ENCODE results near the gene PLA2G12B.
"Not testable (repeated sequence)": the region's sequence is repeated elsewhere in the genome, so short reads cannot be mapped to it uniquely, and the experiment has no call there.

PLA2G12B gene

DNA sequence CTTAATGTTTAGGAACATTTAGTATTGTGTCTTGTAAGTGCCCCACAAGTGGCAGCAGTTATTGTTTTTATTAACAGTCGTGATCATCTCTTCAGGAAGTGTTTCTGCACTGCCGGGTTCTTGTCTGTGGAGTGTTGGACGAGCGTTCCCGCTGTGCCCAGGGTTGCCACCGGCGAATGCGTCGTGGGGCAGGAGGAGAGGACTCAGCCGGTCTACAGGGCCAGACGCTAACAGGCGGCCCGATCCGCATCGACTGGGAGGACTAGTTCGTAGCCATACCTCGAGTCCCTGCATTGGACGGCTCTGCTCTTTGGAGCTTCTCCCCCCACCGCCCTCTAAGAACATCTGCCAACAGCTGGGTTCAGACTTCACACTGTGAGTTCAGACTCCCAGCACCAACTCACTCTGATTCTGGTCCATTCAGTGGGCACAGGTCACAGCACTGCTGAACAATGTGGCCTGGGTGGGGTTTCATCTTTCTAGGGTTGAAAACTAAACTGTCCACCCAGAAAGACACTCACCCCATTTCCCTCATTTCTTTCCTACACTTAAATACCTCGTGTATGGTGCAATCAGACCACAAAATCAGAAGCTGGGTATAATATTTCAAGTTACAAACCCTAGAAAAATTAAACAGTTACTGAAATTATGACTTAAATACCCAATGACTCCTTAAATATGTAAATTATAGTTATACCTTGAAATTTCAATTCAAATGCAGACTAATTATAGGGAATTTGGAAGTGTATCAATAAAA lies 22.2 kb downstream of the PLA2G12B start:
- Histone ChIP-seq H3K4me3 (ENCODE audit: low read length) (no peak overlapping the region), H3K27me3 (ENCODE audit: control insufficient read depth, insufficient read depth, low read length) (no peaks in the 10 kb centered on the region), H3K4me1 (ENCODE audit: control insufficient read depth, low read depth, low read length) (no peaks in the 10 kb centered on the region), H3K27ac (ENCODE audit: low read length) (no peak overlapping the region), H3K9me3 (ENCODE audit: control insufficient read depth, low read depth, low read length) (no peaks in the 10 kb centered on the region), H3K36me3 (ENCODE audit: control insufficient read depth, low read depth, low read length) (no peaks in the 10 kb centered on the region), H3K9ac (ENCODE audit: low read length) (no peak overlapping the region)

DNA sequence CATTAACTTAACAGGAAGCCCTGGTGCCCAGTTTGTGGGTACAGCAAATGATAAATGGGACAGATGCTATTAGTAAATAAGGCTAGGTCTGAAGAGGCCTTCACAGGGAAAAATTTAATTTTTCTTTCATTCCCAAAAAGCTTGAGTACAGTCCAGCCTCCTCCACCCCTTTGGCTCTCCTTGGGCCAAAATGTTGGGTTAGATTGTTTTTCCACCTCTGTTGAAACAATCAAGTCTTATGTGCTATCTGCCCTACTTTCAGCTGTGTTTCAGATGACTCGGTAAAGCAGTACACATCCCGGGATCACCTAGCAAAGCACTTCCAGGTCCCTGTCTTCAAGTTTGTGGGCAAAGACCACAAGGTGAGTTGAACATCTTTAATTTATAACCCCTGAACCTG lies 24.3 kb downstream of the PLA2G12B start:
- Histone ChIP-seq H3K36me3 (ENCODE audit: control insufficient read depth, low read depth, low read length) (no peaks in the 10 kb centered on the region), H3K9ac (ENCODE audit: low read length) (no peak overlapping the region), H3K9me3 (ENCODE audit: control insufficient read depth, low read depth, low read length) (no peaks in the 10 kb centered on the region), H3K27ac (ENCODE audit: low read length) (no peak overlapping the region), H3K4me3 (ENCODE audit: low read length) (no peak overlapping the region), H3K27me3 (ENCODE audit: control insufficient read depth, insufficient read depth, low read length) (no peaks in the 10 kb centered on the region), H3K4me1 (ENCODE audit: control insufficient read depth, low read depth, low read length) (no peaks in the 10 kb centered on the region)

DNA sequence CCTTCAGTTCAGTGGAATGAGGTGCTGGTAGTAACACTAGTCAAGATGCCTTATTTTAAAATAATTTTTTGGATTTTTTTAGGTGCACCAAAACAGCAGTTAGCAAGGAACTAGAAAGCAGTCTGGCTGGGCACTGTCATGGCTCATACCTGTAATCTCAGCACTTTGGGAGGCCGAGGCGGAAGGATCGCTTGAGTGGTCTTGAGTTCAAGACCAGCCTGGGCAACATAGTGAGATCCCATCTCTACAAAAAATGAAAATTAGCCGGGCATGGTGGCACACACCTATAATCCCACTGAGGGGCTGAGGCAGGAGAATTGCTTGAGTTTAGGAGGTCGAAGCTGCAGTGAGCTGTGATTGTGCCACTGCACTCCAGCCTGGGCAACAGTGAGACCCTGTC lies 25.8 kb downstream of the PLA2G12B start:
- Histone ChIP-seq H3K27me3 (ENCODE audit: control insufficient read depth, insufficient read depth, low read length) (no peaks in the 10 kb centered on the region), H3K4me1 (ENCODE audit: control insufficient read depth, low read depth, low read length) (no peaks in the 10 kb centered on the region), H3K27ac (ENCODE audit: low read length) (no peak overlapping the region), H3K9me3 (ENCODE audit: control insufficient read depth, low read depth, low read length) (no peaks in the 10 kb centered on the region), H3K36me3 (ENCODE audit: control insufficient read depth, low read depth, low read length) (no peaks in the 10 kb centered on the region), H3K9ac (ENCODE audit: low read length) (no peak overlapping the region), H3K4me3 (ENCODE audit: low read length) (no peak overlapping the region)

DNA sequence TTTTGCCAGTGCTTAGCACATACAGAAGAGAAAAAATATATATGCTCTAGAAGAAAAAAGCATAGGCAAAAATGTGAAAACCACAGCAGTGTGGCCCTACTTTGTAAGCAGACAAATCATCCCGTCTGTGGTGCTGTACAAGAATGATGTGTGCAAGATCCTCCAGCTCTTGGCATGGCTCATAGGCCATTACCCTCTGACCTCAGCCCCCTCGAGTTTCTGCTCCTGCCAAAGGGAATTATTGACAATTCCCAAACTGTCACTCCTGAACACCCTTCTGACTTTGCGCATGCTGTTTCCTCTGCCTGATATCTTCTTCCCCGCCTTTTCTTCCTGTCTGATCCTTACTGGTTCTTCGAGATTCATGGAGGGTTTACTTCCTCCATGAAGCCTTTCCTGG lies 27.1 kb downstream of the PLA2G12B start:
- no peaks in the 10 kb centered on the region for H3K9me3 ChIP-seq (ENCODE audit: control insufficient read depth, low read depth, low read length)
- no peak overlapping the region for H3K27ac ChIP-seq (ENCODE audit: low read length)

DNA sequence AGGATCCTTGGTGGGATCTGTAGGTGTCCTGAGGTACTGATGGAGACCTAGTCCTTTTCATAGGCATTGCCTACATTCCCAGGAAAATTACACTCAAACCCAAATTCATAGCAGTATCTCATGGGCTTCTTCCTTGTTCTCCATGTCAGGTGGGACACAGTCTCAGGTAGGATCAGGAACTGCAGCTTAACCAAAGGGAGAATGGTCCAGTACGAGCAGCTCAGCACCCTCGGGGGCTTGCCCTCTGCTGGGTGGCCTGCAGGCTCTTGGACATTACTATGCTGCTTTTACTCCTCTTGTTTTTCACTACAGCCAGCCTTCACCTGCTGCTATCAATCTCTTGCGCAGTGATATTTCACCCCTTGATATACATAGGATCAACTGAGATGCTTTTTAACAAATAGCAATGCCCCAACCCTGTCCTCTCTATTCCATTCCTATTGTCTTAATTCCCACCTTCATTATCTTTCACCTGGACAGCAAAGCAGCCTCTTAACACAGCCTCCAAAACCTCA lies 28.6 kb downstream of the PLA2G12B start:
- Histone ChIP-seq H3K9ac (ENCODE audit: low read length) (no peak overlapping the region), H3K4me3 (ENCODE audit: low read length) (no peak overlapping the region), H3K36me3 (ENCODE audit: control insufficient read depth, low read depth, low read length) (no peaks in the 10 kb centered on the region), H3K27ac (ENCODE audit: low read length) (no peak overlapping the region), H3K27me3 (ENCODE audit: control insufficient read depth, insufficient read depth, low read length) (no peaks in the 10 kb centered on the region), H3K9me3 (ENCODE audit: control insufficient read depth, low read depth, low read length) (no peaks in the 10 kb centered on the region), H3K4me1 (ENCODE audit: control insufficient read depth, low read depth, low read length) (no peaks in the 10 kb centered on the region)

More for the DNA sequence above, 27.1 kb downstream of the PLA2G12B start:
- H3K36me3 ChIP-seq (ENCODE audit: control insufficient read depth, low read depth, low read length): no peaks in the 10 kb centered on the region
- H3K4me3 ChIP-seq (ENCODE audit: low read length): no peak overlapping the region
- H3K9ac ChIP-seq (ENCODE audit: low read length): no peak overlapping the region
- H3K27me3 ChIP-seq (ENCODE audit: control insufficient read depth, insufficient read depth, low read length): no peaks in the 10 kb centered on the region
- no peaks in the 10 kb centered on the region for H3K4me1 ChIP-seq (ENCODE audit: control insufficient read depth, low read depth, low read length)

DNA sequence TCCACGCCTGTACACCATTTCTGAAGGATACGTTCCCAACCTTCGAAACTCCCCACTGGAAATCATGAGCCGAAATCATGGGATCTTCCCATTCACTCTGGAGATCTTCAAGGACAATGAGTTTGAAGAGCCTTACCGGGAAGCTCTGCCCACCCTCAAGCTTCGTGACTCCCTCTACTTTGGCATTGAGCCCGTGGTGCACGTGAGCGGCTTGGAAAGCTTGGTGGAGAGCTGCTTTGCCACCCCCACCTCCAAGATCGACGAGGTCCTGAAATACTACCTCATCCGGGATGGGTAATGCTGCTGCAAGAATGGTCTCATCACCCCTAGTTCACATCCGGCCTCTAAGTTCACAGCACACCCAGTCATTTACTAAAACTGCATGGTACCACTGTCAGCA lies 30.3 kb downstream of the PLA2G12B start:
- no peaks in the 10 kb centered on the region for H3K9me3 ChIP-seq (ENCODE audit: control insufficient read depth, low read depth, low read length)
- no peak overlapping the region for H3K9ac ChIP-seq (ENCODE audit: low read length)
- no peaks in the 10 kb centered on the region for H3K36me3 ChIP-seq (ENCODE audit: control insufficient read depth, low read depth, low read length)
- H3K27ac ChIP-seq (ENCODE audit: low read length): no peak overlapping the region
- no peaks in the 10 kb centered on the region for H3K4me1 ChIP-seq (ENCODE audit: control insufficient read depth, low read depth, low read length)
- no peaks in the 10 kb centered on the region for H3K27me3 ChIP-seq (ENCODE audit: control insufficient read depth, insufficient read depth, low read length)
- H3K4me3 ChIP-seq (ENCODE audit: low read length): no peak overlapping the region

DNA sequence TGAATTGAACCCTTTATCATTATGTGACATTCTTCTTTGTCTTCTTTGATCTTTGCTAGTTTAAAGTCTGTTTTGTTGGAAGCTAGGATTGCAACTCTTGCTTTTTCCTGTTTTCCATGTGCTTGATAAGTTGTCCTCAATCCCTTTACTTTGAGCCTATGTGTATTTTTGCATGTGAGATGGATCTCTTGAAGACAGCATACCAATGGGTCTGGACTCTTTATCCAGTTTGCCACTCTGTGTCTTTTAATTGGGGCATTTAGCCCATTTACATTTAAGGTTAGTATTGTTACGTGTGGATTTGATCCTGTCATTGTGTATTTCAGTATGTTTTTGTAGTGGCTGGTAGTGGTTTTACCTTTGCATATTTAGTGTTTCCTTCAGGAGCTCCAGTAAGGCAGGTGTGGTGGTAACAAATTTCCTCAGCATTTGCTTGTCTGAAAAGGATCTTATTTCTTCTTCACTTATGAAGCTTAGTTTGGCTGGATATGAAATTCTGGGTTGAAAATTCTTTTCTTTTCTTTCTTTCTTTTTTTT lies 33.4 kb downstream of the PLA2G12B start:
- not testable (repeated sequence) for H3K27ac ChIP-seq (ENCODE audit: low read length); H3K27me3 ChIP-seq (ENCODE audit: control insufficient read depth, insufficient read depth, low read length); H3K4me1 ChIP-seq (ENCODE audit: control insufficient read depth, low read depth, low read length); H3K9me3 ChIP-seq (ENCODE audit: control insufficient read depth, low read depth, low read length); H3K36me3 ChIP-seq (ENCODE audit: control insufficient read depth, low read depth, low read length); H3K9ac ChIP-seq (ENCODE audit: low read length); H3K4me3 ChIP-seq (ENCODE audit: low read length)

DNA sequence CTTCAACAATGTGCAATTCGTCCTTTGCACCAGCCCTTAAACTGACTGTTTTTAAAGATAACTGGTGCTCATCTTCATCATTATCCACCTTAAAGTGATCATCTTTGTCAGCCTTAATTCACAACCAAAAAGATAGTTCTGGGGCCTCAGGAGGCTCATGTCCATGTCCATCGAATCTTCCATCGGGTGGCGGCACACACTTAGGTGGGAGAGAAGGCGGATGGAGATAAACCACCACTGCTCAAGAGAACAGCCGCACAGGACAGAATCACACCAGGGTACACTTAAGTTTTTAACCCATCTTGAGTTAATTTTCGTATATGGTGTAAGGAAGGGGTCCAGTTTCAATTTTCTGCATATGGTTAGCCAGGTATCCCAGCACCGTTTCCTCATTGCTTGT lies 36.3 kb downstream of the PLA2G12B start:
- H3K4me3 ChIP-seq (ENCODE audit: low read length): no peak overlapping the region
- no peaks in the 10 kb centered on the region for H3K4me1 ChIP-seq (ENCODE audit: control insufficient read depth, low read depth, low read length)
- no peak overlapping the region for H3K9ac ChIP-seq (ENCODE audit: low read length)
- no peaks in the 10 kb centered on the region for H3K27me3 ChIP-seq (ENCODE audit: control insufficient read depth, insufficient read depth, low read length)
- no peaks in the 10 kb centered on the region for H3K9me3 ChIP-seq (ENCODE audit: control insufficient read depth, low read depth, low read length)
- no peaks in the 10 kb centered on the region for H3K36me3 ChIP-seq (ENCODE audit: control insufficient read depth, low read depth, low read length)
- no peak overlapping the region for H3K27ac ChIP-seq (ENCODE audit: low read length)

DNA sequence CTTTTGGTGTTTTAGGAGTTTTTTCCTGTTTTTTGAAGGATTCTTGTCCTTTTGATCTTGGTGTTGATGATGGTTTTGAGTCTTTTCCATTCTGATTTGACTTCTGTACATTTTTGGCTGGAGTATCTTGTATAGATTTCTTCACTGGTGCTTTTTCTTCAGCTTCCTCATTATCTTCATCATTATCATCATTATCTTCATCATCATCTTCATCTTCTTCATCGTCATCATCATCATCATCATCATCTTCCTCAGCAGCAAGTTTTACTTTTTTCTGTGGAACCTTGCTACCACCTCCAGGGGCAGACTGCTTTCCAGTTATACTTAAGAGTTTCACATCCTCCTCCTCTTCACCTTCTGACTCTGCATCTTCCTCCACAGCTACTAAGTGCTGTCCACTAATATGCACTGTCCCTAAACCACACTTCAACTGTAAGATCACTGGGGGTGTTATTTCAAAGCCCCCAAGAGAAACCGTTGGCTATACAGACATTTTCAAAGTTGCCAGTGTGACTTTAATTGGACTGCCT lies 36.7 kb downstream of the PLA2G12B start:
- not testable (repeated sequence) for H3K4me3 ChIP-seq (ENCODE audit: low read length); H3K9me3 ChIP-seq (ENCODE audit: control insufficient read depth, low read depth, low read length); H3K9ac ChIP-seq (ENCODE audit: low read length); H3K27me3 ChIP-seq (ENCODE audit: control insufficient read depth, insufficient read depth, low read length); H3K4me1 ChIP-seq (ENCODE audit: control insufficient read depth, low read depth, low read length); H3K36me3 ChIP-seq (ENCODE audit: control insufficient read depth, low read depth, low read length); H3K27ac ChIP-seq (ENCODE audit: low read length)

DNA sequence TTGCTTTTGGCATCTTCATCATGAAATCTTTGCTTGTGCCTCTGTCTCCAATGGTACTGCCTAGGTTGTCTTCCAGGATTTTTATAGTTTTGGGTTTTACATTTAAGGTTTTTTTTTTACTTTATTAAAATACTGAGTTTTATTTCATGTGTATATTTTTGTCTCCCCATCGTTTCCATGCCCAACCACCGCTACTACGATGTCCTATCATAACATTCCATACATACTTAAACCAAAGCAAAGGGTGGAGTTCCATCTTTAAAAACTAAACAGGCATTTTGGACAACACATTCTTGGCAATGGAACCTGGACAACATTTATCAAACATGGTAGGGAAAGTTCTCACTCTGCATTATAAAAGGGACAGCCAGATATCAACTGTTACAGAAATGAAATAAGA lies 37.4 kb downstream of the PLA2G12B start:
- not testable (repeated sequence) for H3K4me1 ChIP-seq (ENCODE audit: control insufficient read depth, low read depth, low read length); H3K9ac ChIP-seq (ENCODE audit: low read length); H3K27ac ChIP-seq (ENCODE audit: low read length); H3K9me3 ChIP-seq (ENCODE audit: control insufficient read depth, low read depth, low read length); H3K36me3 ChIP-seq (ENCODE audit: control insufficient read depth, low read depth, low read length); H3K27me3 ChIP-seq (ENCODE audit: control insufficient read depth, insufficient read depth, low read length); H3K4me3 ChIP-seq (ENCODE audit: low read length)

DNA sequence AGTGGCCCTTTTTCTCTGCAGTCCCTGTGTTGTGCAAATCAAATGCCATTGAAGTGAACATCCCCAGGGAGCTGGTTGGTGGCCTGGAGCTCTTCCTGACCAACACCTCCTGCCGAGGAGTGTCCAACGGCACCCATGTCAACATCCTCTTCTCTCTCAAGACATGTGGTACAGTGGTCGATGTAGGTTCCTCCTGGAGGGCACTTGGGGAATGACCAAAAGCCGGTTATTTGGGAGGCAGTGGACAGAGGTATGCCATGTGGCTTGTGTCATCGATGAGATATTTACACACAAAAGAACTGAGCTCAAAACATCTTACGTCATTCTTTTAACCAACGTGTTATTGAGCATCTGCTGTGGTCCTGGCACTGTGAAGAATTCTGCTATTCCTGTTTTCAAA lies 41.3 kb downstream of the PLA2G12B start:
- Histone ChIP-seq H3K27ac (ENCODE audit: low read length) (no peak overlapping the region), H3K4me3 (ENCODE audit: low read length) (no peak overlapping the region), H3K9me3 (ENCODE audit: control insufficient read depth, low read depth, low read length) (no peaks in the 10 kb centered on the region), H3K4me1 (ENCODE audit: control insufficient read depth, low read depth, low read length) (peaks cover 5% of the 10 kb centered on the region), H3K9ac (ENCODE audit: low read length) (no peak overlapping the region), H3K36me3 (ENCODE audit: control insufficient read depth, low read depth, low read length) (no peaks in the 10 kb centered on the region), H3K27me3 (ENCODE audit: control insufficient read depth, insufficient read depth, low read length) (no peaks in the 10 kb centered on the region)

DNA sequence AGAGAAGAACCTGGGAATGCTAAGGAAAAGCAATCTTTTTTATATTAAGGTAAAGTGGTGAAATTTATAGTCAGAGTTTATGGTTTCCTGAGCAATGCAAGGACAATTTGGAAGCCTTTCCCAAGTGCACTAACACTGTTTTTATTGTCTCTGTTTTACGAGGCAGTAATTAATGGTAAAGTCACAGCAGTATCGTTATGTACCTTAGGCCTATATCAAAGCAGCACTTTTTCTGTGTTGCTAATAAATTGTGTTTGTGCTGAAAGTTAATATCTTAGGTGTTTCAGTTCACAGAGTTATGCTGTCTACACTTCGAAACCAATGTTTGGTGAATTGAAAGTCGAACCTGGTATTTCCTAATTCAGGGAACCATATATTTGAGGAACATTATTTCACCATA lies 41.9 kb downstream of the PLA2G12B start:
- Histone ChIP-seq H3K9me3 (ENCODE audit: control insufficient read depth, low read depth, low read length) (no peaks in the 10 kb centered on the region), H3K27me3 (ENCODE audit: control insufficient read depth, insufficient read depth, low read length) (no peaks in the 10 kb centered on the region), H3K36me3 (ENCODE audit: control insufficient read depth, low read depth, low read length) (no peaks in the 10 kb centered on the region), H3K27ac (ENCODE audit: low read length) (no peak overlapping the region), H3K4me1 (ENCODE audit: control insufficient read depth, low read depth, low read length) (peaks cover 5% of the 10 kb centered on the region), H3K4me3 (ENCODE audit: low read length) (no peak overlapping the region), H3K9ac (ENCODE audit: low read length) (no peak overlapping the region)
